ENCODE results near the gene ASB6. TPM values are rescaled to one million over a fixed set of nuclear protein-coding genes. Genes with fewer than 3 reads are reported as not detected.

Gene ASB6
- total RNA-seq, 1 experiment from 2014 or later: 20.0 TPM

- ATAC-seq (no peak), DNase-seq (ENCODE audit: low spot score) (no peak)
- ChIA-PET CTCF (interaction anchor here (0.9 to 3.8 kb wide), 4 partner anchors 12 to 99 kb away, joined by 3 to 34 read pairs (median 14); partner anchors contain the start of gene NTMT1), POLR2A (interaction anchor here (1.7 to 2.5 kb wide), 4 partner anchors 8 to 417 kb away, joined by 8 to 12 read pairs (median 11); partner anchors contain the start of gene IER5L)
- Mint-ChIP-seq H3K4me1 (peaks cover 47% of the 10 kb centered on the region), H3K9me3 (no peaks in the 10 kb centered on the region), H3K27ac (no peak overlapping the region), H3K27me3 (ENCODE audit: low read depth) (peaks cover 60% of the 10 kb centered on the region), H3K36me3 (no peaks in the 10 kb centered on the region), H3K4me3 (no peak overlapping the region)
- TF ChIP-seq FOXK1 (CRISPR knock-in tag; IDR thresholded peaks at IDR 0.05) (no peak), MXD4 (CRISPR knock-in tag; IDR thresholded peaks at IDR 0.05; ENCODE audit: borderline replicate concordance) (no peak), ESRRA (CRISPR knock-in tag; IDR thresholded peaks at IDR 0.05; ENCODE audit: borderline replicate concordance) (no peak), GABPB1 (CRISPR knock-in tag; IDR thresholded peaks at IDR 0.05) (no peak), ZNF263 (CRISPR knock-in tag; IDR thresholded peaks at IDR 0.05; ENCODE audit: low read depth) (no peak), CREM (CRISPR knock-in tag; IDR thresholded peaks at IDR 0.05) (no peak), TEAD4 (CRISPR knock-in tag; IDR thresholded peaks at IDR 0.05) (no peak), ZNF317 (CRISPR knock-in tag; IDR thresholded peaks at IDR 0.05; ENCODE audit: borderline replicate concordance, low read depth) (no peak)
- TF ChIP-seq, protein P1, sequence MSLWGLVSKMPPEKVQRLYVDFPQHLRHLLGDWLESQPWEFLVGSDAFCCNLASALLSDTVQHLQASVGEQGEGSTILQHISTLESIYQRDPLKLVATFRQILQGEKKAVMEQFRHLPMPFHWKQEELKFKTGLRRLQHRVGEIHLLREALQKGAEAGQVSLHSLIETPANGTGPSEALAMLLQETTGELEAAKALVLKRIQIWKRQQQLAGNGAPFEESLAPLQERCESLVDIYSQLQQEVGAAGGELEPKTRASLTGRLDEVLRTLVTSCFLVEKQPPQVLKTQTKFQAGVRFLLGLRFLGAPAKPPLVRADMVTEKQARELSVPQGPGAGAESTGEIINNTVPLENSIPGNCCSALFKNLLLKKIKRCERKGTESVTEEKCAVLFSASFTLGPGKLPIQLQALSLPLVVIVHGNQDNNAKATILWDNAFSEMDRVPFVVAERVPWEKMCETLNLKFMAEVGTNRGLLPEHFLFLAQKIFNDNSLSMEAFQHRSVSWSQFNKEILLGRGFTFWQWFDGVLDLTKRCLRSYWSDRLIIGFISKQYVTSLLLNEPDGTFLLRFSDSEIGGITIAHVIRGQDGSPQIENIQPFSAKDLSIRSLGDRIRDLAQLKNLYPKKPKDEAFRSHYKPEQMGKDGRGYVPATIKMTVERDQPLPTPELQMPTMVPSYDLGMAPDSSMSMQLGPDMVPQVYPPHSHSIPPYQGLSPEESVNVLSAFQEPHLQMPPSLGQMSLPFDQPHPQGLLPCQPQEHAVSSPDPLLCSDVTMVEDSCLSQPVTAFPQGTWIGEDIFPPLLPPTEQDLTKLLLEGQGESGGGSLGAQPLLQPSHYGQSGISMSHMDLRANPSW (CRISPR knock-in tag; conservative IDR thresholded peaks at IDR 0.05; ENCODE audit: low read depth): no peak
These were observed 46.6 kb downstream of the ASB6 start for GRCh38 chr9:129595311-129595741.

GRCh38 chr9:129594632-129595031, 47.3 kb downstream of the ASB6 start:
- peaks cover 47% of the 10 kb centered on the region for H3K4me1 Mint-ChIP-seq

More at GRCh38 chr9:129594632-129595031, 47.3 kb downstream of the ASB6 start:
- DNase-seq (ENCODE audit: low spot score): no peak
- no peaks in the 10 kb centered on the region for H3K36me3 Mint-ChIP-seq
- POLR2A ChIA-PET: no interaction called here
- peaks cover 66% of the 10 kb centered on the region for H3K27me3 Mint-ChIP-seq (ENCODE audit: low read depth)
- H3K27ac Mint-ChIP-seq: no peak overlapping the region
- no peaks in the 10 kb centered on the region for H3K9me3 Mint-ChIP-seq
- no peak for ATAC-seq
- CTCF ChIA-PET: interaction anchor here (3.8 kb wide), 1 partner anchor 13 kb away, joined by 34 read pairs; no protein-coding TSS in a partner anchor
- no peak overlapping the region for H3K4me3 Mint-ChIP-seq
- TF ChIP-seq TCF7 (CRISPR knock-in tag; IDR thresholded peaks at IDR 0.05; ENCODE audit: low read depth): no peak
- no peak for TF ChIP-seq AR (CRISPR knock-in tag; IDR thresholded peaks at IDR 0.05)
- TF ChIP-seq, protein P1 (CRISPR knock-in tag; conservative IDR thresholded peaks at IDR 0.05; ENCODE audit: low read depth): no peak
- no peak for TF ChIP-seq SMAD4 (CRISPR knock-in tag; IDR thresholded peaks at IDR 0.05)
- TF ChIP-seq ZNF121 (CRISPR knock-in tag; IDR thresholded peaks at IDR 0.05): no peak
- TF ChIP-seq GTF2I (CRISPR knock-in tag; conservative IDR thresholded peaks at IDR 0.05): no peak
- TF ChIP-seq, protein P2, sequence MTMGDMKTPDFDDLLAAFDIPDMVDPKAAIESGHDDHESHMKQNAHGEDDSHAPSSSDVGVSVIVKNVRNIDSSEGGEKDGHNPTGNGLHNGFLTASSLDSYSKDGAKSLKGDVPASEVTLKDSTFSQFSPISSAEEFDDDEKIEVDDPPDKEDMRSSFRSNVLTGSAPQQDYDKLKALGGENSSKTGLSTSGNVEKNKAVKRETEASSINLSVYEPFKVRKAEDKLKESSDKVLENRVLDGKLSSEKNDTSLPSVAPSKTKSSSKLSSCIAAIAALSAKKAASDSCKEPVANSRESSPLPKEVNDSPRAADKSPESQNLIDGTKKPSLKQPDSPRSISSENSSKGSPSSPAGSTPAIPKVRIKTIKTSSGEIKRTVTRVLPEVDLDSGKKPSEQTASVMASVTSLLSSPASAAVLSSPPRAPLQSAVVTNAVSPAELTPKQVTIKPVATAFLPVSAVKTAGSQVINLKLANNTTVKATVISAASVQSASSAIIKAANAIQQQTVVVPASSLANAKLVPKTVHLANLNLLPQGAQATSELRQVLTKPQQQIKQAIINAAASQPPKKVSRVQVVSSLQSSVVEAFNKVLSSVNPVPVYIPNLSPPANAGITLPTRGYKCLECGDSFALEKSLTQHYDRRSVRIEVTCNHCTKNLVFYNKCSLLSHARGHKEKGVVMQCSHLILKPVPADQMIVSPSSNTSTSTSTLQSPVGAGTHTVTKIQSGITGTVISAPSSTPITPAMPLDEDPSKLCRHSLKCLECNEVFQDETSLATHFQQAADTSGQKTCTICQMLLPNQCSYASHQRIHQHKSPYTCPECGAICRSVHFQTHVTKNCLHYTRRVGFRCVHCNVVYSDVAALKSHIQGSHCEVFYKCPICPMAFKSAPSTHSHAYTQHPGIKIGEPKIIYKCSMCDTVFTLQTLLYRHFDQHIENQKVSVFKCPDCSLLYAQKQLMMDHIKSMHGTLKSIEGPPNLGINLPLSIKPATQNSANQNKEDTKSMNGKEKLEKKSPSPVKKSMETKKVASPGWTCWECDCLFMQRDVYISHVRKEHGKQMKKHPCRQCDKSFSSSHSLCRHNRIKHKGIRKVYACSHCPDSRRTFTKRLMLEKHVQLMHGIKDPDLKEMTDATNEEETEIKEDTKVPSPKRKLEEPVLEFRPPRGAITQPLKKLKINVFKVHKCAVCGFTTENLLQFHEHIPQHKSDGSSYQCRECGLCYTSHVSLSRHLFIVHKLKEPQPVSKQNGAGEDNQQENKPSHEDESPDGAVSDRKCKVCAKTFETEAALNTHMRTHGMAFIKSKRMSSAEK (CRISPR knock-in tag; IDR thresholded peaks at IDR 0.05; ENCODE audit: borderline replicate concordance): no peak
- TF ChIP-seq ZNF423 (CRISPR knock-in tag; IDR thresholded peaks at IDR 0.05): no peak
- no peak for TF ChIP-seq TEAD4 (CRISPR knock-in tag; IDR thresholded peaks at IDR 0.05)
